Retinal pigment epithelial cell (primary cell): ENCODE results near the gene CATSPERD.
"Not testable (repeated sequence)": the region's sequence is repeated elsewhere in the genome, so short reads cannot be mapped to it uniquely, and the experiment has no call there.

Experiments
- DNase-seq: peaks from one replicate; pipeline ENCODE4 v3.0.0-alpha.2; 2010; ENCODE audit warnings: low read depth
- H3K4me3 ChIP-seq: 2 replicates; pipeline ENCODE4 v1.5.1; 2011; ENCODE audit warnings: mild to moderate bottlenecking, low read length, control low read depth, moderate library complexity
- CTCF ChIP-seq: conservative IDR thresholded peaks from 2 replicates; pipeline ENCODE4 v1.5.1; 2011; ENCODE audit warnings: low read depth, low read length, control low read depth, inconsistent platforms

Gene CATSPERD

GRCh38 chr19:5738423-5738822 is 18.0 kb downstream of the CATSPERD start:
- no peak for TF ChIP-seq CTCF
- H3K4me3 ChIP-seq: no peak overlapping the region
- no peak for DNase-seq

- TF ChIP-seq CTCF: no peak
- no peak overlapping the region for H3K4me3 ChIP-seq
- no peak for DNase-seq
These were observed 21.6 kb downstream of the CATSPERD start for GRCh38 chr19:5742051-5742450.

GRCh38 chr19:5743630-5744029 is 23.2 kb downstream of the CATSPERD start:
- TF ChIP-seq CTCF: no peak
- no peak for DNase-seq
- no peak overlapping the region for H3K4me3 ChIP-seq

GRCh38 chr19:5744999-5745398 is 24.6 kb downstream of the CATSPERD start:
- not testable (repeated sequence) for H3K4me3 ChIP-seq, DNase-seq

- H3K4me3 ChIP-seq, DNase-seq: not testable (repeated sequence)
These were observed 28.5 kb downstream of the CATSPERD start for GRCh38 chr19:5748920-5749319.

GRCh38 chr19:5749505-5749904 is 29.1 kb downstream of the CATSPERD start:
- TF ChIP-seq CTCF: no peak
- DNase-seq: no peak
- H3K4me3 ChIP-seq: no peak overlapping the region

GRCh38 chr19:5751709-5752108 is 31.3 kb downstream of the CATSPERD start:
- TF ChIP-seq CTCF: no peak
- no peak for DNase-seq
- H3K4me3 ChIP-seq: no peak overlapping the region

- DNase-seq: no peak
- H3K4me3 ChIP-seq: no peak overlapping the region
- TF ChIP-seq CTCF: no peak
These were observed 33.3 kb downstream of the CATSPERD start for GRCh38 chr19:5753743-5754142.
